ENCODE results near the gene CRADD. TPM values are rescaled to one million over a fixed set of nuclear protein-coding genes. Genes with fewer than 3 reads are reported as not detected.

Gene CRADD
- total RNA-seq, 1 donor from 2014 or later: 41.2 TPM

DNA sequence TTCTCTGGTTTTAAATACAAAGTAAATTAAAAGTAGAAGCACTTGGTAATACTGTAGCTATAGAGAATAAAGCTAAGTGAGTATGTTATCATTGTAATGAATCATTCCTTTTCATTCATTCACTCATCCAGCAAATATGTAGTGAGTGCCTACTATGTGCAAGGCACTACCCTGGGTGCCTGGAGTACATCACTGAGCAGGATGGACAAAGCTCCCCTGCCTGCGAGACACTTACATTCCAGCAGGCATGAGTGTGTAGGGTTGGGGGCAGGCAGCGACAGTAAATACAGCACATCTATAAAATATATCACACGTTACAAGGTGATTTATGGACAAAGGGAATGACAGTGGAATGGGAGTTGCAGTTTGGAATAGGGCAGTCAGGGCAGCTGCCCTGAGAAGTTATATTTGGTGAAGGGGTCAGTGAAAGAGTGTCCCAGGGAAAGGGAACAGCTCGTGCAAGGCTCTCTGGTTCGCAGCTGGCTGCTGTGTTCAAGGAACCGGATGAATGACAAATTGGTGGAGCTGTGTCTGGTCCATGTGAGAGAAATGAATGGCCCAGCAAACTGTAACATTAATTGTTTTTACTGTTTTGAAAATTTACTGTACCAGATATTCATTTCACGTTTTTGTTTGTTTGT is 159.6 kb downstream of the CRADD start:
- Mint-ChIP-seq H3K27me3 (ENCODE audit: insufficient read depth, low read depth) (peaks cover 4% of the 10 kb centered on the region), H3K4me3 (no peak overlapping the region), H3K9me3 (no peaks in the 10 kb centered on the region), H3K4me1 (peaks cover 34% of the 10 kb centered on the region), H3K36me3 (no peaks in the 10 kb centered on the region), H3K27ac (no peak overlapping the region)
- no peak overlapping the region for H3K4me2 ChIP-seq
- no peaks in the 10 kb centered on the region for H4K20me1 ChIP-seq (ENCODE audit: low read depth)
- H3K4me1 ChIP-seq: peaks cover 11% of the 10 kb centered on the region
- no peak overlapping the region for H3K27ac ChIP-seq
- no peaks in the 10 kb centered on the region for H3K27me3 ChIP-seq
- no peak overlapping the region for H3K9ac ChIP-seq
- no peaks in the 10 kb centered on the region for H3K9me3 ChIP-seq (ENCODE audit: low read depth)
- H3K36me3 ChIP-seq: no peaks in the 10 kb centered on the region
- no peak overlapping the region for H3K4me3 ChIP-seq
- no peaks in the 10 kb centered on the region for H3F3A ChIP-seq (ENCODE audit: low read depth)
- H2AFZ ChIP-seq (replicated peaks): no peak overlapping the region
- no peak for DNase-seq (ENCODE audit: low spot score)
- TF ChIP-seq EZH2 (IDR thresholded peaks at IDR 0.05) (no peak), EZH2phosphoT487 (IDR thresholded peaks at IDR 0.05) (no peak)
- TF ChIP-seq, protein P1, sequence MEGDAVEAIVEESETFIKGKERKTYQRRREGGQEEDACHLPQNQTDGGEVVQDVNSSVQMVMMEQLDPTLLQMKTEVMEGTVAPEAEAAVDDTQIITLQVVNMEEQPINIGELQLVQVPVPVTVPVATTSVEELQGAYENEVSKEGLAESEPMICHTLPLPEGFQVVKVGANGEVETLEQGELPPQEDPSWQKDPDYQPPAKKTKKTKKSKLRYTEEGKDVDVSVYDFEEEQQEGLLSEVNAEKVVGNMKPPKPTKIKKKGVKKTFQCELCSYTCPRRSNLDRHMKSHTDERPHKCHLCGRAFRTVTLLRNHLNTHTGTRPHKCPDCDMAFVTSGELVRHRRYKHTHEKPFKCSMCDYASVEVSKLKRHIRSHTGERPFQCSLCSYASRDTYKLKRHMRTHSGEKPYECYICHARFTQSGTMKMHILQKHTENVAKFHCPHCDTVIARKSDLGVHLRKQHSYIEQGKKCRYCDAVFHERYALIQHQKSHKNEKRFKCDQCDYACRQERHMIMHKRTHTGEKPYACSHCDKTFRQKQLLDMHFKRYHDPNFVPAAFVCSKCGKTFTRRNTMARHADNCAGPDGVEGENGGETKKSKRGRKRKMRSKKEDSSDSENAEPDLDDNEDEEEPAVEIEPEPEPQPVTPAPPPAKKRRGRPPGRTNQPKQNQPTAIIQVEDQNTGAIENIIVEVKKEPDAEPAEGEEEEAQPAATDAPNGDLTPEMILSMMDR (IDR thresholded peaks at IDR 0.05): no peak
- H3K79me2 ChIP-seq (ENCODE audit: low read depth): no peaks in the 10 kb centered on the region

DNA sequence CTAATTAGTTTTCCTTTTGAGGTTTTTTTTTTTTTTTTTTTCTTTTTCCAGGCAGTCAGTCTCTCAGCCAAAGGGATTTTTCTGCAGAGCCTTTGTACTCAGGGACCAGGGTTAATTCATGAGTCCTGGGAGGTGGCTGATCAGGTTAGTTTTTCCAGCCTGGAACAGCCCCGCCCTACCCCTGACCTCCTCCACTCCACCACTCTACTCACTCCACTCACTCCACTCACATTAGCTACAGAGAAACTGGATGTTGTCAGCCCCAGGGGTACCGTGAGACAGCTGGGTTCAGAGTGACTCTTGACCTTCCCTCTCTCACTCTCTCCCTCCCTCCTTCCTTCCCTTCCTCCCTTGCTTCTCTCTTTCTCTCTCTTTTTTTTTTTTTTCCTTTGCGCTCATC is 161.0 kb downstream of the CRADD start:
- no peaks in the 10 kb centered on the region for H4K20me1 ChIP-seq (ENCODE audit: low read depth)
- H3K27me3 ChIP-seq: no peaks in the 10 kb centered on the region
- no peak overlapping the region for H3K4me3 Mint-ChIP-seq
- H3K36me3 ChIP-seq: no peaks in the 10 kb centered on the region
- H3K9me3 ChIP-seq (ENCODE audit: low read depth): no peaks in the 10 kb centered on the region
- no peak overlapping the region for H2AFZ ChIP-seq (replicated peaks)
- no peak overlapping the region for H3K4me3 ChIP-seq
- H3F3A ChIP-seq (ENCODE audit: low read depth): no peaks in the 10 kb centered on the region
- peaks cover 4% of the 10 kb centered on the region for H3K27me3 Mint-ChIP-seq (ENCODE audit: insufficient read depth, low read depth)
- H3K4me1 ChIP-seq: peaks cover 11% of the 10 kb centered on the region
- no peaks in the 10 kb centered on the region for H3K36me3 Mint-ChIP-seq
- H3K4me1 Mint-ChIP-seq: peaks cover 35% of the 10 kb centered on the region
- no peak overlapping the region for H3K9ac ChIP-seq
- DNase-seq (ENCODE audit: low spot score): no peak
- peak overlapping the region; percentile 45 for H3K27ac Mint-ChIP-seq
- TF ChIP-seq, protein P1 (IDR thresholded peaks at IDR 0.05): no peak
- TF ChIP-seq EZH2phosphoT487 (IDR thresholded peaks at IDR 0.05): no peak
- TF ChIP-seq EZH2 (IDR thresholded peaks at IDR 0.05): no peak
- H3K9me3 Mint-ChIP-seq: no peaks in the 10 kb centered on the region
- H3K4me2 ChIP-seq: no peak overlapping the region
- no peaks in the 10 kb centered on the region for H3K79me2 ChIP-seq (ENCODE audit: low read depth)
- H3K27ac ChIP-seq: no peak overlapping the region

DNA sequence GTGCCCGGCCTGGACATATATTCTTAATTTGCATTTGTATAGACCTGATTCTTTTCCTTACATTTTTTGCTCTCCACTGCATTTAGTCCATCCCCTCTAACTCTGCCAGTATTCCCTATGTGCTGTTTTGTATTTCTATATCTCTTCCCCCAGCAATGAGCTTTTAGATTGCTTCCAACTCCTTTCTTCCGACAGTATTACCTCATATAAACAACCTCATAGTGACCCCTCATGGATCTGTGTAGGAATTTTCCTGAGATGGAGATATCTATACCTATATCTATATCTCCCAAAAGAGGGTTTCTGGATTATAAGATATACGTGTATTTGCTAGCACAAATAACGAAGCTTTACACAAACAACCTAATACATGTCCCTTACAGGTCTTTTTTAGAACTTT is 161.9 kb downstream of the CRADD start:
- peaks cover 33% of the 10 kb centered on the region for H3K4me1 Mint-ChIP-seq
- peaks cover 11% of the 10 kb centered on the region for H3K4me1 ChIP-seq
- no peaks in the 10 kb centered on the region for H3K9me3 ChIP-seq (ENCODE audit: low read depth)
- no peaks in the 10 kb centered on the region for H3K36me3 ChIP-seq
- H3K4me2 ChIP-seq: no peak overlapping the region
- H3K4me3 Mint-ChIP-seq: no peak overlapping the region
- H3K9ac ChIP-seq: no peak overlapping the region
- H3K79me2 ChIP-seq (ENCODE audit: low read depth): no peaks in the 10 kb centered on the region
- H4K20me1 ChIP-seq (ENCODE audit: low read depth): no peaks in the 10 kb centered on the region
- TF ChIP-seq, protein P1 (IDR thresholded peaks at IDR 0.05): no peak
- TF ChIP-seq EZH2 (IDR thresholded peaks at IDR 0.05): no peak
- TF ChIP-seq EZH2phosphoT487 (IDR thresholded peaks at IDR 0.05): no peak
- H3K36me3 Mint-ChIP-seq: no peaks in the 10 kb centered on the region
- no peak overlapping the region for H2AFZ ChIP-seq (replicated peaks)
- no peaks in the 10 kb centered on the region for H3K27me3 ChIP-seq
- peaks cover 4% of the 10 kb centered on the region for H3K27me3 Mint-ChIP-seq (ENCODE audit: insufficient read depth, low read depth)
- H3K4me3 ChIP-seq: no peak overlapping the region
- DNase-seq (ENCODE audit: low spot score): no peak
- H3K9me3 Mint-ChIP-seq: no peaks in the 10 kb centered on the region
- no peaks in the 10 kb centered on the region for H3F3A ChIP-seq (ENCODE audit: low read depth)
- no peak overlapping the region for H3K27ac ChIP-seq
- H3K27ac Mint-ChIP-seq: no peak overlapping the region
